GM15510 (cell line): Measurements from ENCODE around the gene HPCAL1.

ENCODE experiments used
- POLR2A ChIP-seq: IDR thresholded peaks from 3 replicates; pipeline ENCODE4 v1.6.1; 2011; ENCODE audit warnings: borderline replicate concordance; ENCODE audit not compliant: insufficient read length; ENCODE audit errors: extremely low read depth

Gene HPCAL1

DNA sequence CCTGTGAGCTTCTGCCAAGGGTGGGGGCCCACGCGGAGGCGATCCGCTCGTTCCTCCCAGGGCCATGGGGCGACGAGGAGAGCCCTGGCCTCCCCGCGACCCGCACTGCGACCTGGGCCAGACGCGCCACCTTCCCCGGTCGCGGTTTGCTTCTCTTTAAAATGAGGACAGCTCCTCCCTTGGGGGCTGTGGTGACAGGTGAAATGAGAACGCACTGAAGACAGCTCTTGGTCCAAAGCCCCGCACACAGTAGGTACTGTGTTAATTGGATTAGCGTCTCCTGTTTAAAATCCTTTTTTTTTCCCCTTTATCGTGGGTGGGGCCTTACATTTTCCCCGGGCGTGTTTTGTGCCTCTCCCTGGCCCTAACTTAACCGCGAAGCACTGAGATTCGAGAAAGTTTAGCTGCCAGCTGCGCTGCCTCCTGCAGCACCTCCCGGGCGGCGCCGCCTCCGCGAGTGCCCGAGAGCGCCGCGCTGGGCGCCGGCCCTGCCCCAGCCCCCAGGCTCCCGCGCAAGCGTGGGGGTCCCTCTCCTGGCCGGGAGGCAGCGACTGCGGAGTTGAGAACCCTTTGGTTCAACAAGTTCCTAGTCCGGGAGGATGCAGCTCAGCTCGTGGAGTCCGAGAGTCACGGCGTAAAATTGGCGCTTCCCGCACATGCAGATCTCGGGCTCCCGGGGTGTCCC is 1.1 kb downstream of the HPCAL1 start:
- TF ChIP-seq POLR2A: no peak

DNA sequence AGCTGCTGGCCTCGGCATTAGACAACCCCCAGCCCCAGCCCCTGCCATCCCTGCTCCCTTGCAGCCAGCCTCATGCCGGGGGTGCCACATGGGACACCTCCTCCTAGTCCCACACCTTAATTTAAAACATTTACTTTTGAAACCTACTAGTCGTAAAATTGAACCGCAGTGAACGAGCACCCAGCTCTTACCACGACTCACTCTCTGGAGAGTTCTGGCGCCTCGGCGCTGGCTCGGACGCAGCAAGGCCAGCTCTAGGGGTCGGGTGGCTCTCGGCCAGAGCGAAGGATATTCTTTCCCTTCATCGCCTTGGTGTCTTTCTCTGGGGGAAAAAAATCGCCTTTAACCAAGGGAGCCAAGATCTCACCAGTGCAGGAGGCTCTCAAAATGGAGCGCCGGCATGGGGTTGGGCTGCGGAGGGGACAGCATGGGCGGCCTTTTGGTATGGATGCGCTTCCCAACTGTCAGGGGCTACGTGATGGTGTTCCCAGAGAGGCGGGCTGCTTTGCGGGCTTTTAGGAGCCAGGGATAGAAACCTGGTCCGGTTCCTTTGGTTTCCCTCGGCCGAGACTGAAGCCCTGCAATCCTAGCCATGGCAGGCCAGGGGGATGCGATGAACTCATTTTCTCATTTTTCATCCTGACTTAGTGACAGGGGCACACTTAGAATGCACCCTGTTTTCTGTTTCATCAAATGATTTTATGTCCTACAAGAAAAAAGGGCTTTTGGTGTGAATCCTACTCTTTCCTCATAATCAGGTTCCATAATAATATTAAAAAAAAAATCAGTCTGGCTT is 2.0 kb downstream of the HPCAL1 start:
- no peak for TF ChIP-seq POLR2A

- no peak for TF ChIP-seq POLR2A
Measured at GRCh38 chr2:10305254-10305635, 2.5 kb downstream of the HPCAL1 start.

GRCh38 chr2:10305715-10306114 is 3.0 kb downstream of the HPCAL1 start:
- TF ChIP-seq POLR2A: no peak

GRCh38 chr2:10306901-10307463 is 4.3 kb downstream of the HPCAL1 start:
- no peak for TF ChIP-seq POLR2A

DNA sequence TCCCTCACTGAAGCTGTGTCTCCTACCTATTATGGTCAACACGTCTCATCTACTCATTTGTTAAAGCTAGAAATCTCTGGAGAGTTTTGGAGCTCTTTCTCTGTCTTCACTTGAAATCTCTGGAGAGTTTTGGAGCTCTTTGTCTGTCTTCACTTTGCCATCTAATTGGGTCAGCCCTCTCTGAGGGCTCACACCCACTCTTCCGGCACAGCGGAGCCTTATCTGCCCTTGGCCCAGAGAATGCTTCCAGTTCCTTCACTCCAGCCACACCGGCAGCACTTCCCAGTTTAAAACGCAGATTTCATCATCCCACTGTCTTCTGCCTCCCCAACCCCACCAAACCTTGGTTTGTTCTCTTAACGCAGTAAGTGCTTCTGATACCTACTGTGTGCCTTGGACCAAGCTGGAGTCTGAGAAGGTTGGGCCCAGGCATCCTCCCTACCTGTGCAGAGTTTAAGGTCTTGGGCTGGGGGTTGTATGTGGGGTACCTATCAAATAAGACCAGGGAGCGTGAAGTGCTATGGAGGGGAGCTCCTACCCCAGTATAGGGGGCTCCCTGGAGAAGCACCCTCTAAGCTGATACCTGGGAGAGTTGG is 5.0 kb downstream of the HPCAL1 start:
- TF ChIP-seq POLR2A: no peak

GRCh38 chr2:10308866-10309265 is 6.2 kb downstream of the HPCAL1 start:
- no peak for TF ChIP-seq POLR2A

- TF ChIP-seq POLR2A: no peak
Measured at GRCh38 chr2:10309286-10309685, 6.6 kb downstream of the HPCAL1 start.

GRCh38 chr2:10310309-10310888 is 7.7 kb downstream of the HPCAL1 start:
- TF ChIP-seq POLR2A: no peak

DNA sequence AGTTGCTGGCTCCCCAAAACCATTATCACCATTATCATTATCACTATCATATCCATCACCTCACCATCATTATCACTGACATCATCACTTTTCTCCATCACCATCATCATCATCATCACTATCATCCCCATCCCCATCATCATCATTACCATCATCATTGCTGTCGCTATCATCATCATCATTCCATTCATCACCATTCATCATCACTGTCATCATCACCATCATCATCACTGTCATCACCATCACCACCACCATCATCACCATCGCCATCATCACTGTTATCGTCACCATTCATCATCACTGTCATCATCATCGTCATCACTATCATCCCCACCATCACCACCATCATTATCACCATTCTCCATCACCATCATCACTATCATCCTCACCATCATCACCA is 9.0 kb downstream of the HPCAL1 start:
- TF ChIP-seq POLR2A: no peak

- TF ChIP-seq POLR2A: no peak
Measured at GRCh38 chr2:10312437-10312957, 9.8 kb downstream of the HPCAL1 start.

DNA sequence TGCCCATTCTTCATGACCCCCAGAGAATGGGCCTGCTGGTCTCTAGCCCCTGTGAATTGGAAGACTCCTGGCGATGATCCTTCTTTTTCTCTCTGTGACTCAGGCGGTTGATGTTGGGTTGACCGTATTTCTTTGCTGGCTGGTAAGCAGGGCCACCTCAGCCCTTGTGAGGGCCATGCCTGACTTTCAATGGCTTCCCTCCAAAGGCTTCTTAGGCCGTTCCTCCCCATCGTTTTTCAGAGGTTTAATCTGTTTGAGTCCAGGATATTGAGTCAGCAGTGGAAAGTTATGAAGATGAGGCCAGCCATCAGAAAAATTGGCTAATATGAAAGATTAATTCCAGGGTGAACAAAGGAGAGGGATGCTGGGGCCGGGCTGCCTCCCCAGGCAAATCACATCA is 13.6 kb downstream of the HPCAL1 start:
- TF ChIP-seq POLR2A: no peak

DNA sequence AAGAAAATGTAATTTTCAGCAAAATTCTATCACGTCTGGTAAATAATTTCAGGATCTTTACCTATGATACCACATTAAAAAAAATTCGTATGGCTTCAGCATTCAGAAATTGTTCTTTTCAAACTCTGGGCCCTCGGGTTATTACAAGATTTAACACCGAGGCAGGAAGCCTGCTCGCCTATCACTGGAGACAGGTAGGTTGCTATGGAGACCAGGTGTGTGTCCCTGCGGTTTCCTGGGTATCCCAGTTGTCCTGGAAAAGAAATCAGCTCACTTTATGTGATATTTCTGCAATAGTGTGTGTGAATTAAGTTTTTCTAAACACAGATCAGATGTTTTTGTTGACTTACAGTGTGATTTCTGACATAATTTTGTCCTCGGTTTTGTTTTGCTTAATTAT is 14.2 kb downstream of the HPCAL1 start:
- TF ChIP-seq POLR2A: no peak

- no peak for TF ChIP-seq POLR2A
Measured at GRCh38 chr2:10317646-10318045, 14.9 kb downstream of the HPCAL1 start.

DNA sequence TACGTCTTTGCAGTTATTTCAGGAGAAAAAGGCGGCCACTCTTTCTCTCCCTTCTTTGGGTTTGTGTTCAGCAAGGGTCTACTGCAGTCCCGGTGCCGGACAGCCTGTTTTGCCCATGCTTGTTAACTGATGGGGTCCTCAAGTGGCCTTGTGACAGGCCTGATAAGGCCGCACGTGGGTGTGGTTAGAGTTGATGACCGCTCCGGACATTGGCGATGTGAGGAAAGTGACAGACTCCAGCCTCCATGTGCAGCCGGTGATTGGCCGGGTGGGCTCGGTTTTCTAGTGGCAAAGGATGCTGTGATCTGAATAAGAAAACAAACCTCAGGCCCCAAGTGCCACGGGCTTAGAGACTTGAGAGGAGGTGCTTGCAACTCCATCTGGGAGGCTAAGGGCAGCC is 15.6 kb downstream of the HPCAL1 start:
- no peak for TF ChIP-seq POLR2A
